D341Med (cell line): ENCODE results near the gene ITGAE.

Experiments
- DNase-seq: peaks from one replicate; pipeline ENCODE4 v3.0.0; 2012; ENCODE audit warnings: low spot score

The ITGAE gene

DNA sequence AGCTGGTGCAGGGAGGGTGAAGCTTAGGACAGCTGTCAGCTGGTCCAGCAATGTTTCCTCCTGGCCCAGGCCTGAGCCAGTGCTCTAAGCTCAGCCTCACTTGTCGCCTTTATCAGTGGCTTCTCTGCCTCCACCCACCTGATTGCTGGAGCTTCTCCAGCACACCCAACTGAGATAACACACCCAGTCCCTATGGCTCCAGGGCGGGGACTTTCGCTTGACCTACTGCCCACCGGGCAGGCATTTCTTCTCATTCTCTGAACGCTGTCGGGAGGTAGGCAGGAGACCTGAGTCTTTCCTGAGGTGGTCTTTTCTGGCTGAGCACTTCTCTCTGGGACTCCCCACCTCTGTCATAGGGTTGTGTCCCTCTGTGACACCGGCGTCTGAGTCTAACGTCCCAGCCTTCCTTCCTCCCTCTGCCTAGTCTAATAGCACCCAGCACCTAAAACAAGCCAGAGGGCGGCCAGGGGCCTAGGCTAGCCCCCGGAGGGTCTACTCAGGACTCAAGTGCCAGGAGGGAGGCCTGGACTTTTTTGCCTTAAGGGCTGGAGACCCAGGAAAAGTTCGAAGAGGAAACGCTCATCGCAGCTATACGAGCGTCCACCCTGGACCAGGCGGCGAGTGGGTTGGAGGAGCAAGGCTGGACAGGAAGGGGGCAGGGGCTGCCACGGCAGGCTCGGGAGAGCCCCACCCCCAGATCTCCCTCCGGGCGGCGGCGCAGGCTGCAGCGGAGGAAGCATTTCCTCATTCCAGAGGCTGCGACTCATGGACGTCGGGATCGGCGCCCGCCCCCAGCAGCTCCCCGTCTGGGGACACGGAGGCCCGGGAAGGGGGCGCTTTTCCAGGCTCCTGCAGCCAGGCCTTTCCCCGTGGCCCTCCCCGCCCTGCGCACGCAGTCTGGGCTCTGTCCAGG lies 133.4 kb downstream of the ITGAE start:
- peak; percentile 69 for DNase-seq

GRCh38 chr17:3666516-3666915 lies 134.5 kb downstream of the ITGAE start:
- no peak for DNase-seq

DNA sequence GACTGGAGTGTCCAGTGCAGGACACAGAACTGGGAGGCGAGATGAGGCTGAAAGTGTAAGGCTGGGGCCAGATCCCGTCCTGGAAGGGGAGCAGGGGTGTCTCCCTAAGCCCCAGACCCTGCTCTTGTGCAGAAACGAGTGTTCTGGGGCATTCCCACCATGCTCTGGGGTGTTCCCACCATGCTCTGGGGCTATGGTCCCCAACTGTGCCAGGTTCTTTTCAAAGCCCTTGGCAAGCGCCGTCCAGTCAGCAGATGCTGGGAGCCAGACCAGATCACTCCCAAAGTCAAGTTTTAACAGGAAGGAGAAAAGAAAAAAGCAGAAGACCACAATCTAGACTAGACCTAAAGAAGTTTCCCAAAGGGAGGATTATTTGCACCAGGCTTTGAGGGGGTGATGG lies 135.2 kb downstream of the ITGAE start:
- no peak for DNase-seq
